Suprapubic skin (tissue), 4 donors: ENCODE data around the gene SCAPER.

Experiments
- POLR2A ChIP-seq, 2 donors: fragments of 450-650 bp; IDR thresholded peaks; one replicate each; pipeline ENCODE4 v1.6.1; 2017; ENCODE audit warnings: antibody characterized with exemption in 2 of 2, mild to moderate bottlenecking in 2 of 2, moderate library complexity in 2 of 2
- POLR2AphosphoS5 ChIP-seq, 3 donors: sonication (generic); formaldehyde crosslinking; IDR thresholded peaks; one replicate each; pipeline ENCODE4 v1.6.1; 2017; ENCODE audit warnings: antibody characterized with exemption in 3 of 3
- TF ChIP-seq, protein P1 (sequence below), 2 donors: fragments of 200-600 bp in 1 of 2; fragments of 450-650 bp in 1 of 2; sonication (generic) in 1 of 2; IDR thresholded peaks; one replicate each; pipeline ENCODE4 v1.5.1; 2016 to 2019; ENCODE audit warnings: antibody characterized with exemption in 2 of 2, mild to moderate bottlenecking in 1 of 2, moderate library complexity in 1 of 2

DNA sequence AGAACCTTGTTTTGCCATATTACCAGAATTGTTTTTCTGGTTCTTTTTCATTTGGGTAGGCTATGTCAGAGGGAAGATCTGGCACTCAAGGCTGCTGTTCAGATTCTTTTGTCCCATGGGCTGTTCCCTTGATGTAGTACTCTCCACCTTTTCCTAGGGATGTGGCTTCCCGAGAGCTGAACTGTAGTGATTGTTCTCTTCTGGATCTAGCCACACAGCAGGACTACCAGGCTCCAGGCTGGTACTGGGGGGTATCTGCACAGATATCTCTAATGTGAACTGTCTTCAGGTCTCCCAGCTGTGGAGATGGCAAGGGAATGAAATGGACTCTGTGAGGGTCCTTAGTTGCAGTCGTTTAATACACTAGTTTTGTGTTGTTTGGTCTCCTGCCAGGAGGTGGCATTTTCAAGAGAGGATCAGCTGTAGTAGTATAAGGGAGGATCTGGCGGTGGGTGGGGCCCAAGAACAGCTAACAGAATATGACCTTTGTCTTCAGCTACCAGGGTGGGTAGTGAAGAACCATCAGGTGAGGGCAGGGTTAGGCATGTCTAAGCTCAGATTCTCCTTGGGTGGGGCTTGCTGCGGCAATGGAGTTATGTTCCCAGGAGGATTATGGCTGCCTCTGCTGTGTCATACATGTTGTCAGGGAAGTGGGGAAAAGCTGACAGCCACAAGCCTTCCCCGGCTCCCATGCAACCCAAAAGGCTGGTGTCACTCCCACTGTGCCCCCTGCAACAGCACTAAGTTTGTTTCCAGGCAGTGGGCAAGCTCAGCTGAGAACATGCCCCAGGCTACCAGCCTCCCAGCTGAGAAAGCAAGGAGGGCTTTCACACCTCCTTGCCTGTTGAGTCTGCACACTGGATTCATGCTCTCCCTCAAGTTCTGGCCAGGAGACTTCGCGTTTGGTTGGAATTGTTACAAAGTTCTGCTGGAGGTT, 316.1 kb downstream of the SCAPER start:
- TF ChIP-seq, protein P1, sequence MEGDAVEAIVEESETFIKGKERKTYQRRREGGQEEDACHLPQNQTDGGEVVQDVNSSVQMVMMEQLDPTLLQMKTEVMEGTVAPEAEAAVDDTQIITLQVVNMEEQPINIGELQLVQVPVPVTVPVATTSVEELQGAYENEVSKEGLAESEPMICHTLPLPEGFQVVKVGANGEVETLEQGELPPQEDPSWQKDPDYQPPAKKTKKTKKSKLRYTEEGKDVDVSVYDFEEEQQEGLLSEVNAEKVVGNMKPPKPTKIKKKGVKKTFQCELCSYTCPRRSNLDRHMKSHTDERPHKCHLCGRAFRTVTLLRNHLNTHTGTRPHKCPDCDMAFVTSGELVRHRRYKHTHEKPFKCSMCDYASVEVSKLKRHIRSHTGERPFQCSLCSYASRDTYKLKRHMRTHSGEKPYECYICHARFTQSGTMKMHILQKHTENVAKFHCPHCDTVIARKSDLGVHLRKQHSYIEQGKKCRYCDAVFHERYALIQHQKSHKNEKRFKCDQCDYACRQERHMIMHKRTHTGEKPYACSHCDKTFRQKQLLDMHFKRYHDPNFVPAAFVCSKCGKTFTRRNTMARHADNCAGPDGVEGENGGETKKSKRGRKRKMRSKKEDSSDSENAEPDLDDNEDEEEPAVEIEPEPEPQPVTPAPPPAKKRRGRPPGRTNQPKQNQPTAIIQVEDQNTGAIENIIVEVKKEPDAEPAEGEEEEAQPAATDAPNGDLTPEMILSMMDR (IDR thresholded peaks at IDR 0.05), result no peak
- TF ChIP-seq POLR2A (IDR thresholded peaks at IDR 0.05), result no peak
- no peak for TF ChIP-seq POLR2AphosphoS5 (IDR thresholded peaks at IDR 0.05)
